Measurements from ENCODE around the gene SPOCK1.

SPOCK1 gene

DNA sequence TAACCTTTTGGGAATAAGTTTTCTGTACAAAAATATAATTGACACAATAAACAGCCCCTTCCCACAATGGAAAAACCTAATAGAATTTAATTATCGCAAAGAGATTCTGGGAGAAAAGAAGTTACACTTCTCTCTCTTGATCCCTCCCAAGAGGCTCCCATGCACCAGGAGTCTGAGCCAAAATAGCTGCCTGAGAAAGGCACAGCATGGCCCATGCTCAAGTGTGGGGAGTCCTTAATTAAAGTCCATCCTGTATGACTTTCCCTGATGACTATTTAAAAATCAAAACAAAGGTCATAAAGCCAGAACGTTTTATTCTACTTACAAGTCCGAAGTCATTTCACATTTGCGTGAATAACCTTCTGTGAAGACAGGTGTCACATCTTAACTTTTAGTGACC lies 155.1 kb downstream of the SPOCK1 start:
- Histone ChIP-seq H3K4me1 (ENCODE audit: control insufficient read depth in 5 of 5, insufficient read depth in 5 of 5, low read length in 5 of 5) (no peaks in the 10 kb centered on the region), H3K27ac (ENCODE audit: low read depth, low read length) (no peak overlapping the region), H3K36me3 (ENCODE audit: control insufficient read depth in 5 of 5, insufficient read depth in 5 of 5, low read length in 5 of 5) (no peaks in the 10 kb centered on the region), H3K27me3 (ENCODE audit: control insufficient read depth in 5 of 5, insufficient read depth in 4 of 5, low read length in 5 of 5) (peaks cover 0 to 2% (median 0%) of the 10 kb centered on the region in 5 donors), H3K4me3 (ENCODE audit: low read depth in 1 of 5, low read length in 5 of 5) (no peak overlapping the region), H3K9ac (ENCODE audit: low read length in 5 of 5) (no peak overlapping the region), H3K9me3 (ENCODE audit: control insufficient read depth in 5 of 5, low read length in 5 of 5) (no peaks in the 10 kb centered on the region)

DNA sequence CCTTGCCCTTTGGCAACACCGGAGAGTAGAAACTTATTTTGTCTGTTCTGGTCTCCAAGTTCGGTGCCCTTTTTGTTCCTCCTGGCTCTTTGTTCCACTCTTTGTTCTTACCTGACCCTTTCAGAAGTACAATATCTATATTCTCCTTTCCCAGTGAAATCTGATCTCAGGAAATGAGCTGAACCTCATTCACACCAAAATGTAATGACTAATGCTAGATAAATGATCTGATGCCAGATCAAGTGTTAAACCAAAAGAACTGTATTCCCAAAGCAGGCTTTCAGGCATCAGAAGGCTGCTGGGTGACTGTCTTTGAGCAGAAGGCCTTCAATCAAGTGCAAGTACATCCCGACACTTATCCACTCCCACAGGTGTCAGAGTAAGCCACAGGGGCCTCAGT lies 156.4 kb downstream of the SPOCK1 start:
- H3K27ac ChIP-seq (ENCODE audit: low read depth, low read length), result no peak overlapping the region
- H3K4me1 ChIP-seq (ENCODE audit: control insufficient read depth in 5 of 5, insufficient read depth in 5 of 5, low read length in 5 of 5), result no peaks in the 10 kb centered on the region
- peaks cover 0 to 4% (median 0%) of the 10 kb centered on the region in 5 donors for H3K27me3 ChIP-seq (ENCODE audit: control insufficient read depth in 5 of 5, insufficient read depth in 4 of 5, low read length in 5 of 5)
- no peak overlapping the region for H3K4me3 ChIP-seq (ENCODE audit: low read depth in 1 of 5, low read length in 5 of 5)
- no peak overlapping the region for H3K9ac ChIP-seq (ENCODE audit: low read length in 5 of 5)
- H3K36me3 ChIP-seq (ENCODE audit: control insufficient read depth in 5 of 5, insufficient read depth in 5 of 5, low read length in 5 of 5), result no peaks in the 10 kb centered on the region
- H3K9me3 ChIP-seq (ENCODE audit: control insufficient read depth in 5 of 5, low read length in 5 of 5), result no peaks in the 10 kb centered on the region

DNA sequence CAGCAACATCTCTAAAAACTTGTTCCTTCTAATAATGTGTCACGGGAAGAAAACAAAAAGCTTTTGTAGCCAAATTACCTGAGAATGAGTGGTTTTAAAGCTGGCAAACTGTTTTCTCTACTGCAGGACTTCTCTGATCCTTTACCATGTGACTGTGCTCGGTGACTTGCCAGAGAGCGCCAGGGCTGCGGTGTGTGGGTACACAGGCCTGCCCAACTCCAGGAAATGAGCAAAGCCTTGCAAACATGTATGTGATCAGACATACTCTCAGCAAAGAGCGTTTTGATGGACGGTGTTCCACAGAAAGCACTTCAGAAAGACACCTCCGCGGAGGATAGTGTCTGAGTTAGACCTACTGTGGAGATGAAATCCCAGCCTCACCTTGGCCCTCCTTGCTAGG lies 157.3 kb downstream of the SPOCK1 start:
- no peak overlapping the region for H3K27ac ChIP-seq (ENCODE audit: low read depth, low read length)

DNA sequence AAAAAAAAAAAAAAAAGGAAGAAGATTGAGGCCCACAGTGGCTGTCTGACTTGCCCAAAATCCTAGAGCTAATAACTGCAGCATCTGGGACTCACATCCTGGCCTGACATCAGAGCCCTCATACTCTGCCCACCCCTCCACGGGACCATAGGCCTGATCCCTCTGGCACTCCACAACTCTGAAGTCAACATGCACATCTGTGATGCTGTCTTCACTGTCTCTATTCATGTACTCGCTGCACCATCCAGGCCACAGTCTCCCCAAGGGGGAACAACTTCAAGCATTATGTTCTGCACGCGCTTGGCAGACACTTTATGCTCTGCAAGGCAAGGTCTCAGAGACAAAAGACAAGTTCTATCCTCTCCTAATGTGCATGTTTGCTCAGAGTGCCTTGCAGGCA lies 158.2 kb downstream of the SPOCK1 start:
- H3K4me1 ChIP-seq (ENCODE audit: control insufficient read depth in 5 of 5, insufficient read depth in 5 of 5, low read length in 5 of 5), result no peaks in the 10 kb centered on the region
- H3K4me3 ChIP-seq (ENCODE audit: low read depth in 1 of 5, low read length in 5 of 5), result no peak overlapping the region
- H3K27me3 ChIP-seq (ENCODE audit: control insufficient read depth in 5 of 5, insufficient read depth in 4 of 5, low read length in 5 of 5), result peaks cover 0 to 4% (median 0%) of the 10 kb centered on the region in 5 donors
- H3K27ac ChIP-seq (ENCODE audit: low read depth, low read length), result no peak overlapping the region
- no peak overlapping the region for H3K9ac ChIP-seq (ENCODE audit: low read length in 5 of 5)
- no peaks in the 10 kb centered on the region for H3K9me3 ChIP-seq (ENCODE audit: control insufficient read depth in 5 of 5, low read length in 5 of 5)
- H3K36me3 ChIP-seq (ENCODE audit: control insufficient read depth in 5 of 5, insufficient read depth in 5 of 5, low read length in 5 of 5), result no peaks in the 10 kb centered on the region

More for the DNA sequence above, 157.3 kb downstream of the SPOCK1 start:
- no peak overlapping the region for H3K9ac ChIP-seq (ENCODE audit: low read length in 5 of 5)
- H3K36me3 ChIP-seq (ENCODE audit: control insufficient read depth in 5 of 5, insufficient read depth in 5 of 5, low read length in 5 of 5), result no peaks in the 10 kb centered on the region
- H3K9me3 ChIP-seq (ENCODE audit: control insufficient read depth in 5 of 5, low read length in 5 of 5), result no peaks in the 10 kb centered on the region
- no peak overlapping the region for H3K4me3 ChIP-seq (ENCODE audit: low read depth in 1 of 5, low read length in 5 of 5)
- H3K4me1 ChIP-seq (ENCODE audit: control insufficient read depth in 5 of 5, insufficient read depth in 5 of 5, low read length in 5 of 5), result no peaks in the 10 kb centered on the region
- H3K27me3 ChIP-seq (ENCODE audit: control insufficient read depth in 5 of 5, insufficient read depth in 4 of 5, low read length in 5 of 5), result peaks cover 0 to 4% (median 0%) of the 10 kb centered on the region in 5 donors

DNA sequence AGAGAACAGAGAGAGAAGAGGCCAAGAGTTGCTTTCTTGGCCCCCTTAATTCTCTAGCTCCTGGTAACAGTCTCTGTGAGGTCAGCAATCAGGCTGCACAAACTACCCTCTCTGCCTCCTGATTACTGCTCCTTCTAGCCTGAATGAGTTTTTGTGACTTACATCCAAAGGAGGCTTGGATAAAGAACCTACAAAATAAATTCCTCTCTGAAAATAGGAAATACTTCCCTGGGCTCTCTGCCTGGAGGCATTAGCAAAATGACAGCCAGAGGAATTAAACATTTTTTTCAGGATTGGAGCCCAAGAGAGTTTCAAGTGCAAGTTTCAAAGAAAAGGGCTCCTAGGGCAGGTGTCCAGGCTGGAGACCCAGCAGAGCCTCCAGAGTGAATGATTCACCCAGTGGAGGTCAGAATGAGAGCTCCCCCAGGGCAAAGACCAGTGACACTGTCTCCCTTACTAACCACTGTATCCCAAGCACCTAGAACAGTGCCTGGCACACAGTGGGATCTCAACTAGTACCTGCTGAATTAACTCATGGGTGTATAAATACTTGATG lies 162.5 kb downstream of the SPOCK1 start:
- no peak overlapping the region for H3K27ac ChIP-seq (ENCODE audit: low read depth, low read length)
- no peak overlapping the region for H3K9ac ChIP-seq (ENCODE audit: low read length in 5 of 5)
- H3K4me3 ChIP-seq (ENCODE audit: low read depth in 1 of 5, low read length in 5 of 5), result no peak overlapping the region
- no peaks in the 10 kb centered on the region for H3K9me3 ChIP-seq (ENCODE audit: control insufficient read depth in 5 of 5, low read length in 5 of 5)
- H3K27me3 ChIP-seq (ENCODE audit: control insufficient read depth in 5 of 5, insufficient read depth in 4 of 5, low read length in 5 of 5), result peaks cover 0 to 4% (median 0%) of the 10 kb centered on the region in 5 donors
- H3K4me1 ChIP-seq (ENCODE audit: control insufficient read depth in 5 of 5, insufficient read depth in 5 of 5, low read length in 5 of 5), result no peaks in the 10 kb centered on the region
- H3K36me3 ChIP-seq (ENCODE audit: control insufficient read depth in 5 of 5, insufficient read depth in 5 of 5, low read length in 5 of 5), result no peaks in the 10 kb centered on the region

DNA sequence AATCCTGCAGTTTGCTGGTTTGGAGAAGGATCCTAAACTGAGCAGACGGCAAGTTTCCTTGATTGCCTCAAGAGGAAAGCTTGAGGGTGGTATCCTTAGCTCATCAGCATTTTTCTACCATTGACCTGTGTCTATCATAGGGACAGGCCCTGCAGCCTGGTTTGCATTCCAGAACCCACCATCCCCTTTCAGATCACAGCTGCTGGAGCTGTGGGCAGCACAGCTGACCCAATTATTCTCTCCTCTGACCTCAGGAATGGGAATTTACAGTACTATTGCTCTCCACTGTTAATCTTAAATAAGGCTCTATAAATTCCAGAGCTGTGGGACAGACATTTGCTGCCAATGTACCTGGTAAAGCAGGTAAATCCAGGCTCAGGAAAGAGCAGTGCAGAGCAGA lies 163.0 kb downstream of the SPOCK1 start:
- no peak overlapping the region for H3K27ac ChIP-seq (ENCODE audit: low read depth, low read length)
- H3K27me3 ChIP-seq (ENCODE audit: control insufficient read depth in 5 of 5, insufficient read depth in 4 of 5, low read length in 5 of 5), result peaks cover 0 to 4% (median 0%) of the 10 kb centered on the region in 5 donors
- H3K4me3 ChIP-seq (ENCODE audit: low read depth in 1 of 5, low read length in 5 of 5), result no peak overlapping the region
- no peaks in the 10 kb centered on the region for H3K36me3 ChIP-seq (ENCODE audit: control insufficient read depth in 5 of 5, insufficient read depth in 5 of 5, low read length in 5 of 5)
- H3K9ac ChIP-seq (ENCODE audit: low read length in 5 of 5), result no peak overlapping the region
- no peaks in the 10 kb centered on the region for H3K4me1 ChIP-seq (ENCODE audit: control insufficient read depth in 5 of 5, insufficient read depth in 5 of 5, low read length in 5 of 5)
- no peaks in the 10 kb centered on the region for H3K9me3 ChIP-seq (ENCODE audit: control insufficient read depth in 5 of 5, low read length in 5 of 5)

DNA sequence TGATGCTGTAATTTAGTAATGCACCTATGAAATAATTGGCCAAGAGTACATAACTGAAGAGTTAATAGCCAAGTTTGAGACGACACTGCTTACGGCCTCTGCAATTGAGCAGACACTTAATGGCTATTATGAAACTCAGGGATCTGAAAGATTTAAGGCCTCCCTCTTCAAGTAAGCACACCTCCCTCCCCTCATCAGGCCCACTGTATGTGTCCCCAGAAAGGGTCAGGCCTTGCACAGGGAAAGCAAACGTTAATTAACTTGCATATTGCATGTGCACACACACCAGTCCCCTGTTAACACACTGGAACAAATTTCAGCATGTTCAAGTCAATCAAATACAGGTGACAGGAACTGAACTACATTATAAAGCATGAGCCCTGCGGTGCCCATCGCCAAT lies 163.6 kb downstream of the SPOCK1 start:
- Histone ChIP-seq H3K36me3 (ENCODE audit: control insufficient read depth in 5 of 5, insufficient read depth in 5 of 5, low read length in 5 of 5) (no peaks in the 10 kb centered on the region), H3K9ac (ENCODE audit: low read length in 5 of 5) (no peak overlapping the region), H3K27ac (ENCODE audit: low read depth, low read length) (no peak overlapping the region), H3K4me3 (ENCODE audit: low read depth in 1 of 5, low read length in 5 of 5) (no peak overlapping the region), H3K9me3 (ENCODE audit: control insufficient read depth in 5 of 5, low read length in 5 of 5) (no peaks in the 10 kb centered on the region), H3K27me3 (ENCODE audit: control insufficient read depth in 5 of 5, insufficient read depth in 4 of 5, low read length in 5 of 5) (peaks cover 0 to 4% (median 0%) of the 10 kb centered on the region in 5 donors), H3K4me1 (ENCODE audit: control insufficient read depth in 5 of 5, insufficient read depth in 5 of 5, low read length in 5 of 5) (no peaks in the 10 kb centered on the region)

DNA sequence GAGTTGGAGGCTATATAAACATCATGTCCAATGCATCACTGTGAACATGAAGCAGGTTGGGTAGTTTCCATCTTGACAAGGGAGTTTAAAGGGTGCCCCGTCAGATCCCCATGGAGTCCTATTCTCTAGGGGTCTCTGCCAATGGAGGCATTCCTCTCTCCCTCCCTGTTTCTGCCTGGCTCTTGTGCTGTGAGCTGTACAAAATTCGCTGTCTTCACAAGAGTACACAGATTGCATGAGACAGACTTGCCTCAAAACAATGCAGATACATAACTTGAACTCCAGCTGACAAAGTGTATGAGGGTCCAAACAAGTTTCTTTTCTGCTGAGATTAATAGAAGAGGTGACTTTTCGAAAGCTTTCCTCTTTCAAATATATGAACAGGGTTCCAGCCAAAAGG lies 165.2 kb downstream of the SPOCK1 start:
- Histone ChIP-seq H3K27ac (ENCODE audit: low read depth, low read length) (no peak overlapping the region), H3K4me1 (ENCODE audit: control insufficient read depth in 5 of 5, insufficient read depth in 5 of 5, low read length in 5 of 5) (no peaks in the 10 kb centered on the region), H3K9ac (ENCODE audit: low read length in 5 of 5) (no peak overlapping the region), H3K4me3 (ENCODE audit: low read depth in 1 of 5, low read length in 5 of 5) (no peak overlapping the region), H3K27me3 (ENCODE audit: control insufficient read depth in 5 of 5, insufficient read depth in 4 of 5, low read length in 5 of 5) (peaks cover 0 to 1% (median 0%) of the 10 kb centered on the region in 5 donors), H3K9me3 (ENCODE audit: control insufficient read depth in 5 of 5, low read length in 5 of 5) (no peaks in the 10 kb centered on the region), H3K36me3 (ENCODE audit: control insufficient read depth in 5 of 5, insufficient read depth in 5 of 5, low read length in 5 of 5) (no peaks in the 10 kb centered on the region)

DNA sequence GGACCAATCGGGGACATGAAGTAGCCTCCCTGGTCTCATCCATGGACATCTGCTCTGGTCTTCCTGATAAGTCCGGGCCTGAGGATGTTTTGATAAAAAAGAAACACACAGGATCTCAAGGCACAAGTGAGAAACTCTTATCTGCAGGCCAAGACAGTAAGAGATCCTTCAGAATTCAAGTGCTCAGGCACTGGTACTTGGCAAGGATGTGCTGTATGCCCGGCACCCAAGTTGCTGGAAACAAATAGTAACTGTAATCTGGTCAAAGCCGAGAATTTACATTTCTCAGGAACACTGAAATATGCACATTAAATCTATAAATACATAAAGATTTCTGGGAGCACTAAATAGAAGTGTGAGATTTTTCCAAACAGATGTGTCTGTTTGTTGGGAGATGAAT lies 165.7 kb downstream of the SPOCK1 start:
- no peak overlapping the region for H3K4me3 ChIP-seq (ENCODE audit: low read depth in 1 of 5, low read length in 5 of 5)
- H3K27me3 ChIP-seq (ENCODE audit: control insufficient read depth in 5 of 5, insufficient read depth in 4 of 5, low read length in 5 of 5), result no peaks in the 10 kb centered on the region
- H3K9me3 ChIP-seq (ENCODE audit: control insufficient read depth in 5 of 5, low read length in 5 of 5), result no peaks in the 10 kb centered on the region
- H3K36me3 ChIP-seq (ENCODE audit: control insufficient read depth in 5 of 5, insufficient read depth in 5 of 5, low read length in 5 of 5), result no peaks in the 10 kb centered on the region
- no peak overlapping the region for H3K27ac ChIP-seq (ENCODE audit: low read depth, low read length)
- no peaks in the 10 kb centered on the region for H3K4me1 ChIP-seq (ENCODE audit: control insufficient read depth in 5 of 5, insufficient read depth in 5 of 5, low read length in 5 of 5)
- no peak overlapping the region for H3K9ac ChIP-seq (ENCODE audit: low read length in 5 of 5)

DNA sequence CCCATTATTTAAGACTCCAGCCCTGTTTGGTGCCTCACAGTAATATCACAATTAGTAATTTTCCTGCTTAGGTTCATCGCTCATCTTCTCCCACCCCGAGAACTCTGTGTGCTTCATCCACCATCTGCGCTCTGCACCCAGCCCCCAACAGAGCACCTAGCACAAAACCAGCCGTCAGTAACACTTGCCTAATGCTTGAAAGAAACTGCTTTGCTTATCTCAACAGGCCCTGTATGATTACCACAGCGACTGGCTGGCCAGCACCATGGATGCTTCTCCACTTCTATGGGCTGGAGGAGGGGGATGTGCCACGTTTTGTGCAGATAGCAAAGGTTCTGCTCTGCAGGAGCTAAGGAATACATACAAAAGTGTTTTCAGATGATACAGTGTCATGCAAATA lies 166.8 kb downstream of the SPOCK1 start:
- Histone ChIP-seq H3K4me3 (ENCODE audit: low read depth in 1 of 5, low read length in 5 of 5) (no peak overlapping the region), H3K27me3 (ENCODE audit: control insufficient read depth in 5 of 5, insufficient read depth in 4 of 5, low read length in 5 of 5) (no peaks in the 10 kb centered on the region), H3K36me3 (ENCODE audit: control insufficient read depth in 5 of 5, insufficient read depth in 5 of 5, low read length in 5 of 5) (no peaks in the 10 kb centered on the region), H3K27ac (ENCODE audit: low read depth, low read length) (no peak overlapping the region), H3K4me1 (ENCODE audit: control insufficient read depth in 5 of 5, insufficient read depth in 5 of 5, low read length in 5 of 5) (no peaks in the 10 kb centered on the region), H3K9ac (ENCODE audit: low read length in 5 of 5) (no peak overlapping the region), H3K9me3 (ENCODE audit: control insufficient read depth in 5 of 5, low read length in 5 of 5) (no peaks in the 10 kb centered on the region)
